K562 (cell line): ENCODE data around the gene CDIPT. TPM values are rescaled to one million over a fixed set of nuclear protein-coding genes. Genes with fewer than 3 reads are reported as not detected.

Experiments
- C11orf30 ChIP-seq: fragments of 450-650 bp; IDR thresholded peaks from 2 replicates; pipeline ENCODE4 v1.6.1; 2016; ENCODE audit warnings: low read depth, mild to moderate bottlenecking
- KDM1A ChIP-seq, 2 experiments: fragments of 450-650 bp; IDR thresholded peaks; 2 replicates each; pipeline ENCODE4 v1.6.1; 2016; ENCODE audit warnings: mild to moderate bottlenecking in 2 of 2
- MAFF ChIP-seq: IDR thresholded peaks from 2 replicates; pipeline ENCODE4 v1.6.1; 2012; ENCODE audit warnings: low read length, improper control_type of control experiment
- NFE2 ChIP-seq: IDR thresholded peaks from 2 replicates; pipeline ENCODE4 v1.6.1; 2014; ENCODE audit warnings: antibody characterized with exemption, low read depth
- POLR2G ChIP-seq: fragments of 200-400 bp; formaldehyde crosslinking; IDR thresholded peaks from 2 replicates; pipeline ENCODE4 v1.6.1; 2017; ENCODE audit warnings: low read depth, mild to moderate bottlenecking, antibody characterized with exemption, low read length, moderate library complexity
- RERE ChIP-seq: sonication (generic); formaldehyde crosslinking; IDR thresholded peaks from 2 replicates; pipeline ENCODE4 v1.8.0; 2023; ENCODE audit warnings: missing genetic modification reagents, mild to moderate bottlenecking, borderline replicate concordance
- TFAP4 ChIP-seq: sonication (generic); formaldehyde crosslinking; IDR thresholded peaks from 2 replicates; pipeline ENCODE4 v1.8.0; 2022; ENCODE audit warnings: missing genetic modification reagents, mild to moderate bottlenecking, moderate library complexity, borderline replicate concordance
- polyA plus RNA-seq, 8 experiments: library from polyadenylated mRNA; depleted of rRNA in 4 of 8; stranded (reverse) in 5 of 8; unstranded in 3 of 8; fragments of >200 nt; fragmentation: Nextera tagmentation in 2 of 8; fragmentation: Illumina TruSeq in 1 of 8; extraction: Ambion mirVana in 2 of 8; extraction: Trizol in 1 of 8; gene quantifications; 2 replicates each; pipeline versions ENCODE4 v1.2.1 to v1.2.3, GENCODE V29; 2011 to 2014; ENCODE audit warnings: inconsistent platforms in 1 of 8, missing spikeins in 1 of 8
- total RNA-seq, 7 experiments: library from RNA; depleted of rRNA in 6 of 7; stranded (reverse); fragments of >200 nt in 6 of 7; fragmentation: Illumina TruSeq in 2 of 7; extraction: Trizol in 2 of 7; gene quantifications; 2 replicates each; pipeline versions ENCODE4 v1.2.1 to v1.2.3, GENCODE V29; 2011 to 2021; ENCODE audit warnings: low replicate concordance in 1 of 7

Gene CDIPT
- total and polyA plus RNA-seq, 9 of the 15 experiments (the other 6 are each of a cell fraction or from before 2014, with no cell fraction given), result 1.3 to 37.0 (median 23.0) TPM

GRCh38 chr16:29825145-29826044 lies 37.6 kb downstream of the CDIPT start (continued):
- TF ChIP-seq MAFF, result no peak
- TF ChIP-seq POLR2G, result peak; percentile 51; the same call in 1 of the 2 replicates
- TF ChIP-seq NFE2, result peak; percentile 77
- no peak for TF ChIP-seq RERE (CRISPR knock-in tag)
- peak; percentile 72 for TF ChIP-seq C11orf30
- TF ChIP-seq KDM1A (IDR thresholded peaks at IDR 0.05), result peak in 1 of 2 experiments; percentile 15; a peak in 1 of 4 replicates
- peak; percentile 39; the same call in 1 of the 2 replicates for TF ChIP-seq TFAP4 (CRISPR knock-in tag)
